HG02588 (cell line): ENCODE data around the gene PARD3B.

Experiments used
- ATAC-seq: cut with Tn5 transposase; IDR thresholded peaks from one replicate; pipeline ENCODE4 v1.9.1; 2021; ENCODE audit warnings: mild to moderate bottlenecking, moderate library complexity; ENCODE audit not compliant: unreplicated experiment

The PARD3B gene

DNA sequence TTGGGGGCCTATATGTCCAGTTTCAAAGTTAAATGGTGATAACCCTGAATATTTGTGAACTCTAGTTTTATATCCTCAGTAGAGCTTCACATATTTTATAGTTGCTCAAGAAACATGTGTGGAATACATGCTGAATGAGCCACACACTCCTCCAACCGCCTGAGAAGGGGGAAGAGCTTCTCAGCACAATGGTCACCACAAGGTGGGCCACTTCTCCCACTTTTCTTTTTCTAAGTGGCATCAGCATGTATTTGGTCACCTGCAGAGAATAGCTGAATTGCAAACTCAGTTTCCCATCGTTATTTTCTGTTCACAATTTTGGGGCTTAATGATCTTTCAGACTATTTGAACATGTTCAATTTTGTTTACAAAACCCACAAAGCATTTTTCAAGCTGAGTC lies 340.5 kb downstream of the PARD3B start:
- no peak for ATAC-seq

DNA sequence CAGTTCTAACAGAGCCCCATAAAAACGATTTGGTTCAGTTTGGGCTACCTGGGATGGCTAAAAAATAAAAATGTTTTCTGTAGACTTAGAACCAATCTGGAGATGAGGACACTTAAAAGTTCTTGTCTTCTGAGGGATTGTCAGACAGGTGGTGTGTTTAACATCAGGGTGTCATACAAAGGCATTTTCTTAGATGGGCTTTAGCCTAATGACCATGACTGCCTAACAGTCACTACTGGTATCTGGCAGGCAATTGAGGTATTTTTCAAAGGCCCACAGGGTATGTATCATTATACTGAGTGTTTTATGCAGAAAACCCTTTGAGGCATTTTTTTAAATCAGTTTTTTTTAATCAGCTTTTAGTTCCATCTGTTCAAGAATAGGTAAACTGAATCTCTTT lies 341.4 kb downstream of the PARD3B start:
- no peak for ATAC-seq

DNA sequence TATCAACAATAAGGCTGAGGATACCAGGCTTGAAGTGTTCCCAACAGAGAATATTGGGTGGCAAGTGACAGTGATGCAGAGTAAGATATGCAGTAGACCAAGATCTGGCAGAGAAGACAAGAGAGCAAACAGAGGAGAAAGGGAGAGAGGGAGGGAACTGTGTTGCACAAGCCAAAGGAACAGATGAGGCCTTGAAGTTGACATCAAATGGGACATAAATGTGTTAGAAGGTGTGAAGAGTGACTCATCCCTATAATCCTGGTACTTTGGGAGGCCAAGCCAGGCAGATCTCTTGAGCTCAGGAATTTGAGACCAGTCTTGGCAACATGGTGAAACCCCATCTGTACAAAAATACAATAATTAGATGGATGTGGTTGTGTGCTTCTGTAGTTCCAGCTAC lies 342.9 kb downstream of the PARD3B start:
- ATAC-seq = no peak

DNA sequence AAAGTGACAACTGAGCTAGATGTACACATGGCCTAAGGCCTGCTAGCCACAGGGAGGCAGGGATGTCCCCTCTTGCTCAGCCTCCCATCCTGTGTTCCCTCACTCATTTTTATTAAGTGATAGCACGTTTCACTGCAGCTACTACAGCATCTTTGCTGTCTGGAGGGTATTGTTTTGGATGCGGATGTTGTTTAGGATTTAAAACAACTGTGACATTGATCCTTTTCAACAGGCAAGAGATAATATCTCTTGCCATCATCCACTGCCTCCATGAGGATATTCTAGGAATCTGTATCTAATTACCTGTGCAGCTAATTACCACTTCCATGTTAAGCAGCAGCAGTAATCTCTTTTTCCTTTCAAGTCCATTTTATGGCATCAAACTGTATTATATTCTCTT lies 345.4 kb downstream of the PARD3B start:
- no peak for ATAC-seq

- no peak for ATAC-seq
Measured at GRCh38 chr2:204891739-204892138, 346.5 kb downstream of the PARD3B start.

GRCh38 chr2:204892506-204893255 lies 347.4 kb downstream of the PARD3B start:
- ATAC-seq = no peak

DNA sequence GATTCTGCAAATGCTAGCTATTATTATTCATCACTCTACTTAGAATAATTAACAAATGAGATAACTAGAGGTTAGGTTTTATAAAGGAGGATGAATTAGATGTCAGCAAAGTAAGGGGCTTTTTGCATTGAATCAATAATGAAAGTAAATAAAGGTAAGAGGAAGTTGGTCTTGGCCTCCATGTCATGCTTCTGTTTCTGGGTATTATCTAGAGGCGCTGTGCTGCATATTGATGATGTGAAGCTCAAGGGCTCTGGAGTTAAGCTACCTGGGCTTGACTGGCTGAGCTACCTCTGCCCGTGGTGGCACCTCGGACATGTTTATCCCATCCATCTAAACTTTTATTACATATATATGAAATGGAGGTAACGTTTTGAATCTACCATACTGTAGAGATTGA lies 350.9 kb downstream of the PARD3B start:
- ATAC-seq = no peak

DNA sequence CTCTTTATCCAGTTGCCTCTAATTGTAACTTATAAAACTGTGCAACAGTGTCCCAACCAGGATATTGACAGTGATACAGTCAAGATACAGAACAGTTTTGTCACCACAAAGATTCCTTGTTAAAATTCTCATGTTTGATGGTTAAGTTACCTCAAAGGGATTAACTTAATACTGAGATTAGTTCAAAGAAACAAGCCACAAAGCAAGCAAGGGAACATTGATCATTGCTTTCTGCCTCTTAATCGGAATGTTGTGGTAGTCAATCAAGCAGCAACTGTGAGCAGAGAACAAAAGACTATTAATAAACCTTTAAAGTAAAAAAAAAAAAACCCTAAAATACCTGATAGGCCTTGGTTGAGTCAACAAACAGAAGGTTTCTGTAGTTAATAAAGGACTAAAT lies 352.3 kb downstream of the PARD3B start:
- no peak for ATAC-seq

DNA sequence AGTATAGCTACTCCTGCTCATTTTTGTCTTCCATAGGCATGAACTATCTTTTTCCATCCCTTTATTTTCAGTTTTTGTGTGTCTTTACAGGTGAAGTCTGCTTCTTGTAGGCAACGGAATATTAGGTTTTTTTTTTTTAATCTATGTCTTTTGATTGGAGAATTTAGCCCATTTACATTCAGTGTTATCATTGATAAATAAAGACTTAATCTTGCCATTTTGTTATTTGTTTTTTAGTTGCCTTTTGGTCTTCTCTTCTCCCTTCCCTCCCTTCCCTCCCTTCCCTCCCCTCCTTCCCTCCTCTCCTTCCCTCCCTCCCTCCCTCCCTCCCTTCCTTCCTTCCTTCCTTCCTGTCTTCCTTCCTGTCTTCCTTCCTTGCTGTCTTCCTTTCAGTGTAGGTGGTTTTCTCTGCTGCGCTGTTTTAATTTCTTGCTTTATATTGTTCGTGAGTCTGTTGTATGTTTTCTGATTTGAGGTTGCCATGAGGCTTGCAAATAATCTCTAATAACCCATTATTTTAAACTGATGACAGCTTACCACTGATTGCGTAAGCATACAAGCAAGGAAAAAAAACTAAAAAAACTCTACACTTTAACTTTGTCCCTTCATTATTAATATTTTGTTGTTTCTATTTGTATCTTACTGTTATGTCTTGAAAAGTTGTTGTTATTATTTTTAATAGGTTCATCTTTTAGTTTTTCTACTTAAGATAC lies 353.8 kb downstream of the PARD3B start:
- no peak for ATAC-seq

DNA sequence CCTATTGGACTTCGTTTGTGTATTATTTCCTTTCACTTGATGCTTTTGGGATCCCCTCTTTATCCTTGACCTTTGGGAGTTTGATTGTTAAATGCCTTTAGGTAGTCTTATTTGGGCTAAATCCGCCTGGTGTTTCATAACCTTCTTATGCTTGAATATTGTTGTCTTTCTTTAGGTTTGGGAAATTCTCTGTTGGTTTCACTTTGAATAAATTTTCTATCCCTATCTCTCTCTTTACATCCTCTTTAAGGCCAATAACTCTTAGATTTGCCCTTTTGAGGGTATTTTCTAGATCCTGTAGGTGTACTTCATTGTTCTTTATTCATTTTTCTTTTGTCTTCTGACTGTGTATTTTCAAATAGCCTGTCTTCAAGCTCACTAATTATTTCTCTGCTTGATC lies 354.7 kb downstream of the PARD3B start:
- ATAC-seq = no peak

GRCh38 chr2:204900487-204900886 lies 355.2 kb downstream of the PARD3B start:
- no peak for ATAC-seq

DNA sequence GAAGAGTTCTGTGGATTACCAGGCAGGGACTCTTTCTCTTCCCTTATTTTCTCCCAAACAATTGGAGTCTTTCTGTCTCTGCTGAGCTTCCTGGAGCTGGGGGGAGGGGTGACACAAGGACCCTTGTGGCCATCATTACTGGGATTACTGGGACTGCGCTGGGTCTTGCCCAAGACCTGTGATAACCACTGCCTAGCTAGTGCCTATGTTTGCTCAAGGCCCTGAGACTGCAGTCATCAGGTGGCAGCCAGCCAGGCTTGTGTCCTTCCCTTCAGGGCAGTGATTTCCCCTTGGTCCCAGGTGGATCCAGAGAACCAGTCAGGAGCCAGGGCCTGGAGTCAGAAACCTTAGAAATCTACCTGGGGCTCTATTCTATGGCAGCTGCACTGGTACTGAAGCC lies 355.6 kb downstream of the PARD3B start:
- no peak for ATAC-seq

DNA sequence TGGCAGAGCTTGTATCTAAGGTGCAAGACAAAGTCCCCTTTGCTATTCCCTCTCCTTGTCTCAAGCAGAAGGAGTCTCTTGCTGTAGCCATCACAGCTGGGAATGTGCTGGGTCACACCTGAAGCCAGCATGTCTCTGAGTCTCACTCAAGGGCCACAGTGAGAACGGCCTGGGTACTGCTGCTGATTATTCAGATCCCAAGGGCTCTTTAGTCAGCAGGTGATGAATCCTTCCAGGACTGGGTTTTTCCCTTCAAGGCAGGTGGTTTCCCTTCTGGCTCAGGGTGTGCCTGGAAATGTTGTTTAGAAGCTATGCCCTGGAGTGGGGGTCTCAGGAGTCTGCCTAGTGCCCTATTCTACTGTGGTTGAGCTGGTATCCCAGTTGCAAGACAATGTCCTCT lies 356.3 kb downstream of the PARD3B start:
- no peak for ATAC-seq

GRCh38 chr2:204909791-204910190 lies 364.5 kb downstream of the PARD3B start:
- ATAC-seq = no peak

DNA sequence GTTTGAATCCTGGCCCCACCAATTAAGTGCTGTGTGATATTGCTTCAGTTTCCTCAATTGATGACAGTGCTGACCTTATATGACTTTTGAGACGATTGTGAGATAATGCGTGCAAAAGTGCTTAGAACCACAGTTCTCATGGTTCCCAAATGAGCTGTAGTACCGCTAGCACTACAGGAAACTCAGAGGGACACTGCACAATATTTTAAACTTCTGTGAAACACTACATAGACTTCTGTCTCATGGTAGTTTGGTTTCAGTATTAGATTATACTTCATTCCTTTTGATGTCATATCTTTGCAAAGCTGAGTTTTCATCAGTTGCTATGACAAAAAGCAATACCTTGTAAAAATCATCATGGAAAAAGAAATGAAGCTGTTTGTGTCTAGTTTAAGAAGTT lies 368.0 kb downstream of the PARD3B start:
- no peak for ATAC-seq

GRCh38 chr2:204913854-204914464 lies 368.7 kb downstream of the PARD3B start:
- no peak for ATAC-seq

DNA sequence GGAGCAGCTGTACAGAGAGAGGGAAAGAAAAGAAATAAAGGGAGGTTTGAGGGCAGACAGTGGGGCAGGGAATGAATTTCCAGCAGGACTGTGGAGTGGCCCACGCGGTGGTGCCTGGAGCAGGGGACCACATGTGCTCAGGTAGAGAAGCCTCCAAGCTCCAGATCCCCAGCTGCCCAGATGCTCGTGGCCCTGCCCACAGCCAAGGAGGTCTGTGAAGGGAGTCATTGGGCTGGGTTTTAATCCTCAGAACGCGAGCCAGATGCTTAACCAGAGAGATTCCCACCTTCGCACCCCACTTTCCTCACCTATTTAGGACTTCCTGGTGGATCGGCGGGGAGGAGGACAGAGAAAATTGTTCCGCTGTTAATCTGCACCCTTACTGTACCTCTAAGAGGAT lies 369.4 kb downstream of the PARD3B start:
- no peak for ATAC-seq

DNA sequence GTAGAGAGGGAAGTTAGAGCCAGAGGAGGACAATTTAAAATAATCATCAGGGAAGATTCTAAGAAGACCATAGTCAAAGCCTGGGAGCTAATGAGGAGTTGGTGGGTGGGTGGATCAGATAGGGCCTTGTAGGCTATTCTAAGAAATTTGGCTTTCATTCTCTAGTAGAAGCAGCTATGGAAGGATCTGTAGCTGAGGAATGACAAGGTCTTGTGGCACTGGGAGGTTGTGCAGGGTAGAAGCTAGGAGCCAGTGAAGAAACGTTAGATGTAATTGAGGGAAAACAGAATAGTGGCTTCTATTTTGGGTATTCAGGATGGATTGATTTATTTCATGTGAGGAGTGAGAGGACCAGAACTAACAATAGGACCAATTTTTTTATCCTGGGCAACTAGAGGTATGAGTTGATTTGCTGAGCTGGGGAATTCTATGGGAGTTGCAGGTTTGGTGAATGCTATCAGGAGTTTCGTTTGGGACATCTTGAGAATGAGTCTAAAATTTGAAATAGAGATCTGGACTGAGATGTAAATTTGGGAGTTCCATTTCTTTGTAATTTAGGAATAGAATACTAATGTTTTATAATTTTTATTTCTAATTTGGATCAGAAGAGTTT lies 371.9 kb downstream of the PARD3B start:
- ATAC-seq = no peak

GRCh38 chr2:204920776-204921175 lies 375.5 kb downstream of the PARD3B start:
- ATAC-seq = no peak

DNA sequence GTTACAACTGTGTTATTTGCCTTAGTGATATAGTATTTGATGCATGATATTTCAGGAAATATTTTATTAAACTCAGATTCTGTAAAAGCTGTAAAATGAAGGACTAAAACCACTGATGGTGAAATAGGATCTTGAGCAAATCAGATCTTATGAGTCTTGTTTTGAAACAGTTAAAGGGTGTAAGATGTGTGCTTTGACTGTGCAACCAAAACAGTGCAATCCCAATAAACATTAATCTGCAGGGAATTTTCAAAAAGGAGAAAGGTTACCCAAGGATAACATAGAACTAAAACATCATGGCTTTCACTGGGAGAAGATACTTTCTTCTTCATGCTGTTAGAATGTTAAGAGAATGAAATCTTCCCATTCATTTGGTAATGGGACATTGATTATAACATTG lies 378.7 kb downstream of the PARD3B start:
- no peak for ATAC-seq

GRCh38 chr2:204931562-204931961 lies 386.3 kb downstream of the PARD3B start:
- ATAC-seq = no peak
